GM19452 (cell line): ENCODE measurements around the gene LRIG1.

Source experiments
- ATAC-seq: cut with Tn5 transposase; IDR thresholded peaks from one replicate; pipeline ENCODE4 v1.9.1; 2021; ENCODE audit not compliant: unreplicated experiment

The LRIG1 gene

GRCh38 chr3:66386925-66387650 is 113.7 kb downstream of the LRIG1 start:
- ATAC-seq = peak; percentile 44

GRCh38 chr3:66386011-66386924 is 114.6 kb downstream of the LRIG1 start:
- ATAC-seq = peak; percentile 93

DNA sequence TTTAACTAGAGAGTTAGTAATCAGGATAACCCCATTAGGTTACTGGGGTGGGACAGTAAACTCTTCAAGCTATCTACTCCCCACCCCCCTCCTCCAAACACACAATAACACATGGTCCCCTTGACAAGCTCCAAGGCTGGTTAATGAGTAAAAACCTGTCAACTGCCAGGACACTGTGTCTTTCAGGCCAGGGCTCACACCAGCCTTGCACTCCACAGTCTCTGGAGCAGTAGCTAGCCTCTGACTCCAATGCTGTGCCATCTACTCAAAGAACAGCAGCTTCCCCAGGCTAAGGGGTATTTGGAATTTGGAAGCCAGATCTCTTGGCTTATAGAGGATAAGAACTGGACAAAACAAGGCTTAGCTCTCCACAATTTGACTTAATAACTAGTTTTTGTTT is 115.8 kb downstream of the LRIG1 start:
- no peak for ATAC-seq

- no peak for ATAC-seq
Observed at GRCh38 chr3:66383998-66384745, 116.7 kb downstream of the LRIG1 start.

DNA sequence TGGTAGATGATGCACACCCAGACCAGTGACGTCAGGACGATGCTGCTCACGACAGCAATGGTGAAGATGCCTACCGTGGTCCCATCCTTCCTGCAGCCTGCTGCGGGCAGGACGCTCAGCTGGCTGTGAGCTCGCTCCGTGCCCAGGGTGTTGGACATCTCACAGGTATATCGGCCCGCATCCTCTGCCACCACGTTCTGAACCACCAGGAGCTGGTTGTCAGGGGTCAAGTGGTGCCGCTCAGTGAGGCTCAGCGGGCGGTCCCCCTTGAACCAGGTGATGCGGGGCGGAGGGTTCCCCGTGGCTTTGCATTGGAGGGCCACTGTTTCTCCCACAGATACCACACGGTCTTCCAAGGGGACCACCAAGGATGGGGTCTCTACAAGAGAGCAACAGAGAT is 117.8 kb downstream of the LRIG1 start:
- no peak for ATAC-seq

DNA sequence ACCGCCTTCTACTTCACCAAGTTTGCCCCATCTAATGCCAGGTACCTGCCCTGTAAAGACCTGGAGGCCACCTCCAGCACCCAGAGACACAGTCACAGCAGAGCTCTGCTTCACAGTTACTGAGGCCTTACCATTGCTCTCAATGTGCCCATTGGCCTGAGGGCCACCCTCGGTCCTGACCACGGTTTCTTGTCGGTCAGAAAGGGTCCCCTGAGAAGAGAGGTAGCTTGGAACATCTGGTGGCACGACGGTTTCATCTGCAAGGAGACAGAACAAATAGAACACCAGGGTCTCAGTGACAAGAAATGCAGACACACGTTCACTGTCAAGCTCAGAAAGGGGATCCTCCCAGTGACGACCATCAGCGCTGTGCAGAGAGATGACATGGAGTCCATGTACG is 118.7 kb downstream of the LRIG1 start:
- no peak for ATAC-seq

- ATAC-seq = no peak
Observed at GRCh38 chr3:66381626-66382025, 119.2 kb downstream of the LRIG1 start.

DNA sequence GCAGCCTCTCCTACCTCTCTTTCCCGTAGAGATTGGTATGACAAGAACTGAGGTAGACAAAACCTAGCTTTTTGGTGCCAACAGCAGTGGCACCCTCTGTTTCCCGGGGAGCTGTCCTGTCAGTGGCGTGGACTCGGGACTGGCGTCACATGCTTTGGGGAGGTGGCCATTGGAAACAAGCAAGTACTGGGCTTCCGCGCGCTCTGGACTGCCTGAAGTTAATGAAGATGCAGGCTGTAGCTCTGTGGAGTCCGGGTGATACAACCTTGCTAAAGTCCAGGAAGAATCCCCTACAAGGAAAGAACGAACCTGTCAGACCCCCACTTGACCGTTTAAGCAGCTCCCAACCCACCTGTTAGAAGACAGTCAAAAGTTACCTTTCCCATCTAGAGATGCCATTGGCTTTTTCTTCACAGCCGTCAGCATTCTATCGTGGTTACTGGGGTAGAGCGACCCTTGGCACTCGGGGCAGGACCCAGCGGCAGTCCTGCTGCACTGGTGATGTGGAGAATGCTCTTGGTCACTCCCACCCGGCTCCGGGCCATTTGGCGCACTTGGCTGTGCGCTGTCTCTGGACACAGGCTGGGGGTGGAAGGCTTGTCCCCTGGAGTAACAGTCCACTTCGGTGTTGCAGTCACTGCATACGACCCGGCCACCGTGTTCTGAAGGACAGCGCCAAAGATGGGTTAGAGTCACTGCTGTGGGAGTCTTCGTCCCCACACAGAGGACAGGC is 120.5 kb downstream of the LRIG1 start:
- ATAC-seq = no peak

DNA sequence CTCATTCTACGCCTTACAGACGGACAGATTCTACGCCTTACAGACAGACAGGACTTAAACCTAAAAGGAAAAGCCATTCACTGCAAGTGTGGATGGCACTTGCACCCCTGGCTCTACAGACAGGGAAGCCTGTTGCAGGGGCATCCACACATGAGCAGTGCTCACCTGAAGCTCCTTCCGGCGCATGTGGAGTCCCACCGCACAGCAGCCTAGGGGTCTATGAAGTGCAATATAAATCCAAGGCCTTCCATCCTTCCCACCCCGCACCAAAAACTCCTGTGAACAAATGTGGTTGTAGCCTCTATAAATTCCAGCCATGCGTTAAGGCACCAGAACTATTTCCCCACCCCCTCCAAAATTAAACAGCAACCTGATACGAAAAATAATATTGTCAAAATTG is 121.3 kb downstream of the LRIG1 start:
- no peak for ATAC-seq

GRCh38 chr3:66378256-66378655 is 122.6 kb downstream of the LRIG1 start:
- ATAC-seq = no peak

DNA sequence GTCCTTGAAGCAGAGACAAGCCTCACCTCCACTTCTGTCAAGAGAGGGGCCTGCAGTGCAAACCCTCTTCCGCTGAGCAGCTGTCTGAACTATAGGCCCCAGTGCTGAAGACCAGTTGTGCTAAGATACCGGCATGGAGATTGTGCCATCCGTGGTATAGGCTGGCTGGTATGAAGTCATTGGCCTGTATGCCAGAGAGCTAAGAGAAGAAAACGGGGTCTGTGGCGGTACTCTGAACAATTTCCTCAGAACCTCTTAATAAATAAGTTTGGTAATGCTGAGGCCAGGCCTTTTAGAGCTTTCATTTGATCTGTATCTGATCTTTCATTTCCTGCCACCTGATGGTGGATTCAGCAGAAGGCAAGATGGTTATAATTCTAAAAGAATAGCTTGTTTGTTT is 123.0 kb downstream of the LRIG1 start:
- ATAC-seq = no peak

- ATAC-seq = no peak
Observed at GRCh38 chr3:66376568-66376967, 124.3 kb downstream of the LRIG1 start.

- no peak for ATAC-seq
Observed at GRCh38 chr3:66372681-66373350, 128.0 kb downstream of the LRIG1 start.

GRCh38 chr3:66371432-66371831 is 129.4 kb downstream of the LRIG1 start:
- no peak for ATAC-seq

DNA sequence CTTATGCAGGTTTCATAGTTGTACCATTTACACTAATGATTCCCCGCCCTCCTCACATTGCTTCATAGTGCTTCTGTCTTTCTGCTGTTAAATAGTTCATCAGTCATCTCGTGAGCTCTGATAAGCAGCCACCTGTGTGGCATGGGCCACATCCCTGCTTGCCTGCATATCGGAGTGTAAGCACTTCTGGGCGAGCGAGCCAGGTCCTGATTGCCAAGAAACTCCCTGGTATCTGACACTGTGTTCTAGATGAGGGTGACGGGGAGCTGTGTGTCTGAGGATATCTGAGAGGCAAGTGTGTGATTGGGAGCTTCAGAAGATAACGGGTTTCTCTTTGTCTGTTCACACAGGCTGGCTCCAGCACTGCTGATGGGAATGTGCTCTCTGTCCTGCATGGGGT is 130.6 kb downstream of the LRIG1 start:
- ATAC-seq = no peak

- no peak for ATAC-seq
Observed at GRCh38 chr3:66367979-66368378, 132.8 kb downstream of the LRIG1 start.

- no peak for ATAC-seq
Observed at GRCh38 chr3:66366747-66367146, 134.1 kb downstream of the LRIG1 start.

GRCh38 chr3:66365080-66365479 is 135.7 kb downstream of the LRIG1 start:
- no peak for ATAC-seq

DNA sequence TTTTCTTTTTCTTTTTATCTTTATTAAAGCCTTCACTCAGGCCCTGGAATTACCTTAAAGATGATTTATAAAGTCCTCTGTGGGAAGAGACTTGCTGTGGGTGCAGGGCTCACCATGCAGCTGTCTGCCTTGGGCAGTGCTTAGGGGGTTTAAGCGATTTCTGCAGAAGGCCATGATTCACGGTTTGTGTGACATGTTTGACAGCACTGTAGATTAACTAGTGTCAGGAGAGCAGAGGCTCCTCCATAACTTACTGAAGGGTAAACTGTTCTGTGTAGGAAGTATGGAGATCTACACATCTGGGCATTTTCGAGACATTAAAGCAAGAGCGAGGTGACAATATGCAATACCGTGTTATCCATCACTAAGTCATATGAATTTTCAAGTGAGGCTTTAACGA is 137.7 kb downstream of the LRIG1 start:
- ATAC-seq = no peak

DNA sequence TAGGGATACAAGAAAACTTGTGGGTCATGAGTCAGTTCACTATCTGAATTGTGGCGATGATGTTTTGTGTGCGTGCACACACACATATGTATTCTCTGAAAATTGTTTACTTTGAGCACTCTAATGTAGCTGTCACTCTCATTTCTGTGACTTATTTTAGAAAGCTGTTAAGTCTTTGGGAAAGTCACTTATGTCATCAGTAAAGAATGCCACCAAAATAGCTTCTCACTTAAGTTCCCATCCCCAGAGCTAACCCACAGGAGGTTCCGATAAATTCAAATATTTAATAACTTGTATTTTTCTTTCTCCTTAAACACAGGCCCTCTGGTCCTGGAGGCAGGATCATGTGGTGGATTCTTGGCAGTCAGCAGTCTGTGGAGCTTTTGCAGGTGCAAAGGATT is 138.3 kb downstream of the LRIG1 start:
- no peak for ATAC-seq
